Activated CD8-positive, alpha-beta memory T cell treated with anti-CD3 and anti-CD28 coated beads, Interleukin-2, amount 50 U/mL, for 48 hours (primary cell): ENCODE measurements around the gene ATOH8.

Experiments used
- DNase-seq: peaks from one replicate; pipeline ENCODE4 v3.0.0-alpha.2; 2020

ATOH8 gene

GRCh38 chr2:85790499-85791188, 36.9 kb downstream of the ATOH8 start:
- DNase-seq: no peak

- no peak for DNase-seq
Observed at GRCh38 chr2:85791704-85792565, 38.1 kb downstream of the ATOH8 start.

DNA sequence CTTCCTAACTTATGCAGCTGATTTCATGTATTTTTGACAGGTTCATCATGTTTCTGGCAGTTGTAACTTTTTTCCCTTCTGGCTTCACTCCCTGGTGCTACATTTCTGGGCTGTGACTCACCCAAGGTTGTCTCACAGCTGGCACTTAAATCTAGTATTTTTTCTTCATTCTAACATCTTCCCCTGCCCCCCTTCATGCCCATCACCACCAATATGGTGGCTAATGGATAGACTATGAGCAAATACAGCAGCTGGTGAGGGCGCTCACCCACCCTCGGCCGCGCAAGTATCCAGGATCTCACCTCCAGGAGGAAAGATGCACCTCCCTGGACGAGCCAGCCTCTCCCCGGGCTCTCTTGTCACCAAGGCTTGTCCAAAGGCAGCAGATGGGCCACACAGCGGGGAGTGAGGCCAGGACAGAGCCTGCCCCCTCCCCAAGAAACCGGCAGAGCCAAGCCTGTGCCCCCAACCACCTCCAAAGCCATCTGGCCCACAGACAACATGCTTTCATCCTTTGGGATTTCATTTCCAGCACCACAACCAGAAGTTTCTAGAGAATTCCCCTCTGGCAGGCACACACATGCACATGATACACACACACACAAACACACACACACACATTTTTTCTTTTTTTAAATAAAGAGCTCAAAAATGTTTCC, 39.1 kb downstream of the ATOH8 start:
- DNase-seq: no peak

GRCh38 chr2:85793584-85793983, 39.8 kb downstream of the ATOH8 start:
- DNase-seq: no peak

GRCh38 chr2:85794038-85794441, 40.2 kb downstream of the ATOH8 start:
- DNase-seq: no peak

DNA sequence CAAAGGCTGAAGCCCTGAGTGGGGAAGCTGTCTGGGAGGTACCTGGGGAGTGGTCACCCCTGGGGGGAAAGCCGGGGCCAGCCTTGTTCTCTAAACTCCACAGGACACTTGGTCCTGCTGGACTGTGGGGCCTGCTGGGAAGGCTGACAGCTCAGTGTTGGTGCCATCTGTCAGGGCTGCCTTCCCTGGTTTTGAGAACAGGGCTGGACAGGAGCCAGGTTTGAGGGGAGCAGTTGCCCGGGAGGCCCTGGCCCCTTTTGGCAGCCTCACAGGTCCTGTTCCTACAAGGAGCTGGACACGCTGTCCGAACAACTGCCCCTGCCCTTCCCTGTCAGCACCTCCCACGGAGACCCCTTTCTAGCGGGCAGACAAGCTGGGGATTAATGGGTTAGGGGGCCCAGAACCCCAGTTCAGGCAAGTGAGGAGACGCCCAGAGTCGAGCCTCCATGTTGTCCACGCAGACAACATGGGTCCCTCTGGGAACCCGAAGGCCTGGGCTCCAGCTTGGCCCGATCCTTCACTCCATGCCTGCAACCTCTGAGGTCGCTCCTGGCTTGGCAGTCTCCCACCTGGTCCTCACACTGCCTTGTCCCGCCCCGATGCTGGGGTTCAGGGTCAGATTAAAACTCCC, 40.8 kb downstream of the ATOH8 start:
- no peak for DNase-seq

GRCh38 chr2:85795331-85796045, 41.7 kb downstream of the ATOH8 start:
- DNase-seq: no peak

DNA sequence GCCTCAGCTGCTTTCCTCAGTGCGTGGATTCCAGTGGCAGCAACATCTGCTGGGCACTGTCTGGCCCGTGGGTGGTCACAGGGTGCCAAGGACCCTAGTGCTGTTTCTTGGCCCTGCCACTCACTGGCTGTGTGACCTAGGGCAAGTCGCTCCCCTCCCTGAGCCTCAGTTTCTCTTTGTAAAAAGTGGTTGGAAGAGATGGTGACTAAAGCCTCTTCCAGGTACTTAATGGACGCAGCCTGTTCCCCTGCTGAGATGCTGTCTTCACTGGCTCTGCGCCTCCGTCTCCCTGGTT, 42.2 kb downstream of the ATOH8 start:
- DNase-seq: no peak

DNA sequence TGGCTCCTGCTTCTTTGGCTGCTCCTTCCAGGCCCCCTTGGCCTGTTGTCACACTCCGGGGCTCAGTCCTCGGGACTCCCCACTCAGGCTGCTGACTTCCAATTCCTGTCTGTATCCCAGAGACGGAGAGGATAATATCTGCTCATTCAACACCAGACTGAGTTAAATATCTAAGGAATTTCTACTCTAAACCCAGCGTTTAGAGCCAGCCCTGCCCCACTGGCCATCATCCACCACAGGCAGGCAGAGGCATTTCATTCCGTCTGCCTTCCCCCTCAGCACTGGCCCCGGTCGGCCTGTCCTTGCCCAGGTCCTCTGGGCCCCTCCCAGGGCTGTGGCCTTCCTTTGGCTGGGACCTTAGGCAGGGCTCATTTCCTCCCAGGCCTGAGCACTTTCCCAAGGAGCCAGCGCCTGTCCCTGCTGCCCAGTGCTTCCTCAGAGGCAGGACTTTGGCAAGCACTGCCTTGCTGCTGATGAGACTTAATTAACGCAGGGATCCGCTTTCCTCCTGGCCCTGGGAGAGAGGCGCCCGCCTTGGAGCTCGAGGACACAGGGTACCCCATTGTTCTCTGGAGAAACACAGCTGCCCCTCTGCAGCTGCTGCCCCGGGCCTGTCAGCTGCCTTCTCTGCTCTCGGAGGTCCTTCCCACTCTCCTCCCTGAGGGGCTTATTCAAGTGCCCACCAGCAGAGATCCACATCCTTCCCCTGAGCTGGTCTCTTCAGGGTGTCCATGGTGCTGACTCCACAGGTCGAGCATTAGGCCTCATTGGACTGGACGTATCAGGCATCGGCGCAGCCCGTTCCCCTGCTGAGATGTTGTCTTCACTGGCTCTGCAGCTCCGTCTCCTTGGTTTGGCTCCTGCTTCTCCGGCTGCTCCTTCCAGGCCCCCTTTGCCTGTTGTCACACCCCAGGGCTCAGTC, 42.8 kb downstream of the ATOH8 start:
- DNase-seq: no peak

- DNase-seq: no peak
Observed at GRCh38 chr2:85797263-85797660, 43.5 kb downstream of the ATOH8 start.

GRCh38 chr2:85797921-85798320, 44.1 kb downstream of the ATOH8 start:
- DNase-seq: no peak

GRCh38 chr2:85799215-85799956, 45.6 kb downstream of the ATOH8 start:
- DNase-seq: peak; percentile 48

- peak; percentile 17 for DNase-seq
Observed at GRCh38 chr2:85800586-85800985, 46.8 kb downstream of the ATOH8 start.

DNA sequence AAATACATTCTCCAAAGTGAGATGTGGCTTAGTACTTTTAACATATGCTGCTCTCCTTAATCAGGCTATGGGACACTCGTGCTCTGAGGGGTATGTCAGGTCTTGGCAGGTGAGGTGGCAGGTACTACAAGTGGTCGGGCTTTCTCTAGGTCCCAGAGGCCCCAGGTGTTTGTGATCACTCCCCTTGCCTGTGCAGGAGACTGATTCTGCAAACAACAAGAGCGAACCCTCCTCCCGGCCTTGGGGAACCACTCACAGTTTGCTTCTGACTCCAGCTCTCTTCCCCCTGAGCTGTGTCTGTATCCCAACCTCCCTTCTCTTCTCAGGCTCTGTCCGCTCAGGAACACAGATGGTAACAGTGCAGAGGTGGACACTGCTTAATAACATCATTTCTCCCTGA, 48.1 kb downstream of the ATOH8 start:
- peak; percentile 39 for DNase-seq

DNA sequence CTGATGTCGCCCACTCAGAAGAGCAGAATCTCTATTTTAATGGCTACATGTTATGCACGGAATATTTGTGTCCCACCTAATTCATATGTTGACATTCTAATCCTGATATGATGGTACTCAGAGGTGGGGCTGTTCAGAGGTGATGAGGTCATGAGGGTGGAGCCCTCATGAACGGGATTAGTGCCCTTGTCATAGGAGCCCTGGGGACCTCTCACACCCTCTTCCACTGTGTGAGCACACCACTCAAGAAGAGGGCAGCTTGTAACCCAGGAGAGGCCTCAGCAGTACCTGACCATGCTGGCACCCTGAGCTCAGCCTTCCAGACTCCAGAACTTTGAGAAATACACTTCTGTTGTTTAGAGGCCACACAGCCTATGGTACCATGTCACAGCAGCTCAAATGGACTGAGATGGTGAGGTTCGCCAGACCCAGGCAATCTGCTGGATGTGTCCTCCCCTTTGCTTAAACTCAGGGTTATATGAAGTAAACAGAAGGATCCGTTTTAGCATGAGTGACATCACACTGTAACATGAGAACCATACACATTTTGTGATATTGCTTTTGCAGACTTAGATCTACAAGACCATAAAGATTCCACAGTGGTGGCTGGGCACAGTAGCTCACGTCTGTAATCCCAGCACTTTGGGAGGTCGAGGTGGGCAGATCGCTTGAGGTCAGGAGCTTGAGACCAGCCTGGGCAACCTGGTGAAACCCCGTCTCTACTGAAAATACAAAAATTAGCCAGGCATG, 48.7 kb downstream of the ATOH8 start:
- DNase-seq: peak; percentile 20

- peak; percentile 47 for DNase-seq
Observed at GRCh38 chr2:85803704-85804425, 50.1 kb downstream of the ATOH8 start.

GRCh38 chr2:85804583-85804982, 50.8 kb downstream of the ATOH8 start:
- peak; percentile 53 for DNase-seq

- no peak for DNase-seq
Observed at GRCh38 chr2:85806358-85807118, 52.7 kb downstream of the ATOH8 start.

DNA sequence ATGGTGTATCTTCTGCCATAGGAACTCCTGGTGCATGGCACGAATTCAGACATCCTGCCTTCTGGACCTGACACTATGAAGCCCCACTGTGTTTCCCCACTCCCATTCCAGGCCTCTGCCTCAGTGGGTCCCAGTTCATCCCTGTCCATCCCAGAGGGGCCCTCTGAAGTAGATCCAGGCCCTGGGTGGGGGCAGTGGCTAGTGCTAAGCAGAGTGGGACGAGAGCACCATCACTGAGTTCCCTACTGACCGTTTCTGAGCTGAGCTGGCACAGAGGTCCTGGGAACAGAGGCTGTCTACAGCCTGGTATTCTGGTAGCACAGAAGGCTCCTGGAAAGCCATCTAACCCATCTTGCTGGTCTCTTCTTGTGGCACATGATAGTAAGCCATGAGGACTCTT, 54.0 kb downstream of the ATOH8 start:
- peak; percentile 23 for DNase-seq
